ENCODE results near the gene OPCML.

DNA sequence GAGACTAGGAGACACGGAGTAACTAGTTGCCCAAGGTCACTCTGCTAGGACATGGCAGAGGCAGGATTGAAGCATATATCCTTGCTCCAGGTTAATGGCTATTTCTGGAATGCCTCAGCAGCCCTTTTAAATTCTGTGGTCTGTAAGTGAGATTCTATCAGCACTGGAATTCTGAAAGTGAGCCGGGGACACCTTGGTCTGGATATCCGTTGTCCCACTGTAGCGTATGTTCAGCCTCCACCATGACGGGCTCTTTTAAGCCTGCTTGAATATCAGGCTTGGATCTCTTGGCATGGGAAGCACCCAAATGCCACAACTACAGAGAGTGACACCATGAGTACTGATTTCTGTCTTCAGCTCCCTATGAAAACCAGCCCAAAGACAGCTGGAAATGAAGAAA, 254.4 kb downstream of the OPCML start:
- TF ChIP-seq EP300 (IDR thresholded peaks at IDR 0.05): no peak
- TF ChIP-seq POLR2AphosphoS5 (IDR thresholded peaks at IDR 0.05): no peak
- TF ChIP-seq, protein P1, sequence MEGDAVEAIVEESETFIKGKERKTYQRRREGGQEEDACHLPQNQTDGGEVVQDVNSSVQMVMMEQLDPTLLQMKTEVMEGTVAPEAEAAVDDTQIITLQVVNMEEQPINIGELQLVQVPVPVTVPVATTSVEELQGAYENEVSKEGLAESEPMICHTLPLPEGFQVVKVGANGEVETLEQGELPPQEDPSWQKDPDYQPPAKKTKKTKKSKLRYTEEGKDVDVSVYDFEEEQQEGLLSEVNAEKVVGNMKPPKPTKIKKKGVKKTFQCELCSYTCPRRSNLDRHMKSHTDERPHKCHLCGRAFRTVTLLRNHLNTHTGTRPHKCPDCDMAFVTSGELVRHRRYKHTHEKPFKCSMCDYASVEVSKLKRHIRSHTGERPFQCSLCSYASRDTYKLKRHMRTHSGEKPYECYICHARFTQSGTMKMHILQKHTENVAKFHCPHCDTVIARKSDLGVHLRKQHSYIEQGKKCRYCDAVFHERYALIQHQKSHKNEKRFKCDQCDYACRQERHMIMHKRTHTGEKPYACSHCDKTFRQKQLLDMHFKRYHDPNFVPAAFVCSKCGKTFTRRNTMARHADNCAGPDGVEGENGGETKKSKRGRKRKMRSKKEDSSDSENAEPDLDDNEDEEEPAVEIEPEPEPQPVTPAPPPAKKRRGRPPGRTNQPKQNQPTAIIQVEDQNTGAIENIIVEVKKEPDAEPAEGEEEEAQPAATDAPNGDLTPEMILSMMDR (IDR thresholded peaks at IDR 0.05): no peak
- TF ChIP-seq POLR2A (IDR thresholded peaks at IDR 0.05; ENCODE audit: low read depth): no peak

All from esophagus muscularis mucosa (tissue), 4 donors.